Neural progenitor cell (in vitro differentiated cells): ENCODE measurements around the gene LAD1.

ENCODE experiments used
- EZH2 ChIP-seq: fragments of 200-600 bp; sonication (generic); IDR thresholded peaks from 2 replicates; pipeline ENCODE4 v1.6.1; 2017; ENCODE audit warnings: antibody characterized with exemption, mild to moderate bottlenecking, moderate library complexity
- EZH2phosphoT487 ChIP-seq: fragments of 200-600 bp; sonication (generic); IDR thresholded peaks from 2 replicates; pipeline ENCODE4 v1.6.1; 2017; ENCODE audit warnings: antibody characterized with exemption
- TF ChIP-seq, protein P1 (sequence below): fragments of 200-600 bp; sonication (generic); IDR thresholded peaks from 2 replicates; pipeline ENCODE4 v1.5.1; 2017; ENCODE audit warnings: antibody characterized with exemption, mild to moderate bottlenecking

DNA sequence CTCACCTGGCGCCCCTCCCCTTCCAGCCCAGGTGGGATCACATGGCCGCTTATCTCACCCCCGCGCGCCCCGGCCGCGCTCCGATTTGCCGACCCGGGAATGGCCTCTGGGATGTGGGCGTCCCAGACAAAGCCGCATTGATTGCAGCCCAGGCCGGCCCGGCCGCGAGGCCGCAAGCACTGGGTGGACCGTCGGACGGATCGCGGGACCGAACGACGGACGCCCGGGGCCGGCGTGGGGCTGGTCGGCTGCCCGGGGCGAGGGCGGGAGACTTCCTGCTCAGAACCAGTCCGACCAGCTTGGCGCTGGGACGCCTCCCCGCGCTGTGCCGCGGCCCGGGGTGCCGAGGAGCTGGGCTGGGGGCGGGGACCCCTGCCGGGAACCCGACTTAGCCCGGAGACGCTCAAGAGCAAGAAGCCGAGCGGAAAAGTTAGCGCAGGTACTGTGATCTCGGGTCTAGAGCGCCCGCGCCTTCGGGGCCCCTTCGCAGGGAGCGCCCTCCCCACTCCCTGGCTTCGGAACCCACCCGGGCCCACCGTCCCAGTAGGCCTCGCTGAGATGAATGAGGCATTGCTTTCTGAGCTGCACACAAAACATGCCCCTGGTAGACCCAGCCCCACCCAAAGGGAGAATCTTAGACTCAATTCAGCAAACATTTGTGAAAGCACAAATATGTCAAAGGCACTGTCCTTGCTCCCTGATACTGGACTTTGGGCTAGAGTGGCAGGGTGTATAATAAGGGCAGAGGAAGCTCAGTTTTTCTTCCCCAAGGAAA is 415 bp upstream of the LAD1 start:
- TF ChIP-seq, protein P1, sequence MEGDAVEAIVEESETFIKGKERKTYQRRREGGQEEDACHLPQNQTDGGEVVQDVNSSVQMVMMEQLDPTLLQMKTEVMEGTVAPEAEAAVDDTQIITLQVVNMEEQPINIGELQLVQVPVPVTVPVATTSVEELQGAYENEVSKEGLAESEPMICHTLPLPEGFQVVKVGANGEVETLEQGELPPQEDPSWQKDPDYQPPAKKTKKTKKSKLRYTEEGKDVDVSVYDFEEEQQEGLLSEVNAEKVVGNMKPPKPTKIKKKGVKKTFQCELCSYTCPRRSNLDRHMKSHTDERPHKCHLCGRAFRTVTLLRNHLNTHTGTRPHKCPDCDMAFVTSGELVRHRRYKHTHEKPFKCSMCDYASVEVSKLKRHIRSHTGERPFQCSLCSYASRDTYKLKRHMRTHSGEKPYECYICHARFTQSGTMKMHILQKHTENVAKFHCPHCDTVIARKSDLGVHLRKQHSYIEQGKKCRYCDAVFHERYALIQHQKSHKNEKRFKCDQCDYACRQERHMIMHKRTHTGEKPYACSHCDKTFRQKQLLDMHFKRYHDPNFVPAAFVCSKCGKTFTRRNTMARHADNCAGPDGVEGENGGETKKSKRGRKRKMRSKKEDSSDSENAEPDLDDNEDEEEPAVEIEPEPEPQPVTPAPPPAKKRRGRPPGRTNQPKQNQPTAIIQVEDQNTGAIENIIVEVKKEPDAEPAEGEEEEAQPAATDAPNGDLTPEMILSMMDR = no peak
- TF ChIP-seq EZH2phosphoT487 (peak; percentile 96), EZH2 (peak; percentile 99)
